Mesothelial cell of epicardium (in vitro differentiated cells): ENCODE data around the gene IGF1R. TPM values are rescaled to one million over a fixed set of nuclear protein-coding genes. Genes with fewer than 3 reads are reported as not detected.

Source experiments
- DNase-seq, 2 experiments: peaks; one replicate each; pipeline ENCODE4 v3.0.0; 2021; ENCODE audit warnings: low spot score in 2 of 2; ENCODE audit not compliant: unreplicated experiment in 2 of 2
- H3K27ac Mint-ChIP-seq: 2 replicates; pipeline ENCODE4 v1.8.0; 2021; ENCODE audit warnings: mixed read lengths
- H3K27me3 Mint-ChIP-seq: 2 replicates; pipeline ENCODE4 v1.8.0; 2021; ENCODE audit warnings: low read depth, mixed read lengths
- H3K36me3 Mint-ChIP-seq: 2 replicates; pipeline ENCODE4 v1.8.0; 2021; ENCODE audit warnings: mixed read lengths
- H3K4me1 Mint-ChIP-seq: 2 replicates; pipeline ENCODE4 v1.8.0; 2021; ENCODE audit warnings: mixed read lengths
- H3K4me3 Mint-ChIP-seq: 2 replicates; pipeline ENCODE4 v1.8.0; 2021; ENCODE audit warnings: mild to moderate bottlenecking, moderate library complexity, mixed read lengths
- H3K9me3 Mint-ChIP-seq: 2 replicates; pipeline ENCODE4 v1.8.0; 2021; ENCODE audit warnings: mixed read lengths
- microRNA-seq: library from miRNA; unstranded; fragments of <30 nt; microRNA quantifications from one replicate; pipeline ENCODE4 v1.2.0, GENCODE V29; 2021; ENCODE audit warnings: inconsistent platforms, mixed read lengths
- total RNA-seq: library from RNA; stranded (reverse); gene quantifications from 3 replicates; pipeline ENCODE4 v1.2.1, GENCODE V29; 2021
- TF ChIP-seq, protein P1 (sequence below): fragments of 200-600 bp; sonication (generic); IDR thresholded peaks from one replicate; pipeline ENCODE4 v1.5.0; 2021; ENCODE audit warnings: antibody characterized with exemption; ENCODE audit not compliant: unreplicated experiment

IGF1R gene
- total RNA-seq, 1 donor from 2014 or later = 113 TPM

DNA sequence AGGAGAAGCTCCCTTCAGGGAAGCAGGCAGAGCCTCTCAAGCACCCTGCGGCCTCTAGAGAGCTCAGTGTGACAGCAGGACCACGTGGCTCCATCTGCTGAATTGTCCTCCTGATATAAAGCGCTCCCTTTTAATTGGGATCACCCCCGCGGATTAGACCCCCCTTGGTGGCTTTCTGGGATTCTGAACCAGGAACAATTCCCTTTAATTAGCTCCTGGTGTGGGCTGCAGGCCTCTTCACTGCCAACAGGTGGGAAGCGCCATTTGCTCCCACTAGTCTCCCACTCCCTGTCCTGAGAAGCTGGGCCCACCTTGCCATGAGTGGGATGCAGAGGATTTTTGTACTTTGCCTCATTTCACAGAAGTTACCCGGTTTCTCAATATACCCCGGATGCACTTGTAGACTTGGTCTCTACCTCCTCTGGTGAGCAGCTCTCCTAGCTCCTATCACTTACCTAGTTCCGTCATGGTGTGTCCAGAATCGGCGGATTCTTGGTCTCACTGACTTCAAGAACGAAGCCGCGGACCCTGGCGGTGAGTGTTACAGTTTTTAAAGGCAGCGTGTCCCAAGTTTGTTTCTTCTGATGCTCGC is 358.7 kb downstream of the IGF1R start:
- peaks cover 4% of the 10 kb centered on the region for H3K27me3 Mint-ChIP-seq
- no peaks in the 10 kb centered on the region for H3K9me3 Mint-ChIP-seq
- H3K27ac Mint-ChIP-seq = no peak overlapping the region
- peaks cover 28% of the 10 kb centered on the region for H3K4me1 Mint-ChIP-seq
- no peak overlapping the region for H3K4me3 Mint-ChIP-seq
- no peak for DNase-seq
- H3K36me3 Mint-ChIP-seq = no peaks in the 10 kb centered on the region
- TF ChIP-seq, protein P1, sequence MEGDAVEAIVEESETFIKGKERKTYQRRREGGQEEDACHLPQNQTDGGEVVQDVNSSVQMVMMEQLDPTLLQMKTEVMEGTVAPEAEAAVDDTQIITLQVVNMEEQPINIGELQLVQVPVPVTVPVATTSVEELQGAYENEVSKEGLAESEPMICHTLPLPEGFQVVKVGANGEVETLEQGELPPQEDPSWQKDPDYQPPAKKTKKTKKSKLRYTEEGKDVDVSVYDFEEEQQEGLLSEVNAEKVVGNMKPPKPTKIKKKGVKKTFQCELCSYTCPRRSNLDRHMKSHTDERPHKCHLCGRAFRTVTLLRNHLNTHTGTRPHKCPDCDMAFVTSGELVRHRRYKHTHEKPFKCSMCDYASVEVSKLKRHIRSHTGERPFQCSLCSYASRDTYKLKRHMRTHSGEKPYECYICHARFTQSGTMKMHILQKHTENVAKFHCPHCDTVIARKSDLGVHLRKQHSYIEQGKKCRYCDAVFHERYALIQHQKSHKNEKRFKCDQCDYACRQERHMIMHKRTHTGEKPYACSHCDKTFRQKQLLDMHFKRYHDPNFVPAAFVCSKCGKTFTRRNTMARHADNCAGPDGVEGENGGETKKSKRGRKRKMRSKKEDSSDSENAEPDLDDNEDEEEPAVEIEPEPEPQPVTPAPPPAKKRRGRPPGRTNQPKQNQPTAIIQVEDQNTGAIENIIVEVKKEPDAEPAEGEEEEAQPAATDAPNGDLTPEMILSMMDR = no peak

DNA sequence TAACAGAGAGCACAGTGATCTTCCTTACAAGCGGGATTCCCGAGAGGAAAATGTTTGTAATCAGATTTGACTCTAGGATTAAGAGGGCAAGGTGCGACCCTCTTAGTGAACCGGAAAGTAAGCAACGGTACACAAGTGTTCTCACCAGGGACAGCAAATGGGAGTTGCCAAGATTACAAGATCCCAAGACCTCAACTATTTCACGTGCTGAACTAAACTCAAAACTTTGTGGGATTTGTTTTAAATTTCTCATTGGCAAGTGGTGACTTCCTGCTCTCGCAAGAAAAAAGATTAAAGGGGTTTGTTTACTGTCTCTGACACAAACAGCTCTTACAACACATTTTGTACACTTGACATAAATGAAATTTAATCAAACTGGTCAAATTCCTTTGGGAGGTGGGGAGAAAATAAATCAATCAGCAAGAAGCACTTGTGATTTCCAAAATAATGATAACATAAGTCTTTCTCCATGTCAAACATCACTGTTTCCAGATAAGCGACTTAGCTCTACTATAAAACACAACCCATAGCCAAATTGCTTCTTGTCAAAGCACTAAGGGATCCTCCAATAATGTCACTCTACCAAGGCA is 361.5 kb downstream of the IGF1R start:
- peak overlapping the region; percentile 5 for H3K27ac Mint-ChIP-seq
- H3K4me3 Mint-ChIP-seq = no peak overlapping the region
- no peaks in the 10 kb centered on the region for H3K36me3 Mint-ChIP-seq
- peaks cover 26% of the 10 kb centered on the region for H3K4me1 Mint-ChIP-seq
- no peaks in the 10 kb centered on the region for H3K9me3 Mint-ChIP-seq
- TF ChIP-seq, protein P1 = no peak
- H3K27me3 Mint-ChIP-seq = peaks cover 7% of the 10 kb centered on the region
- no peak for DNase-seq

DNA sequence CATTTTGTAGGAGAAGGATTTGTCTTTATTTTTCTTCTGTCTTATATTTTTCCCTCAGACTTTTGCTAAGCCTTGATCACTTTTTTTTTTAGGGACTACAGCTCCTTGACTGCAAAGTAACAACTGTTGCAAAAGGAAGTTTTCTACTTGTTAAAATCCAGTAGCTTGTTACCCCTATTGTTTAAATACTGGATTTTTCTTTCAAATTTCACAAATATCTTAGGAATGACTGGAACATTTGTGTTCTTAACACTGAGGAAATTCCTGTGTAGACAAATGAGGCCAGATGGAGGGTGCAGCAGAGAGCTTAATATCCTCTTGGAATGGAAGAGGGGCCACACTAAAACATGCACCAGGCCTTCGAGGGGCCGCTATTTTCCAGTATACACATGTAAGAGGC is 362.4 kb downstream of the IGF1R start:
- Mint-ChIP-seq H3K27ac (peak overlapping the region; percentile 75), H3K27me3 (peaks cover 9% of the 10 kb centered on the region)
- DNase-seq = no peak

More for the DNA sequence above, 362.4 kb downstream of the IGF1R start:
- H3K4me3 Mint-ChIP-seq = no peak overlapping the region
- no peaks in the 10 kb centered on the region for H3K36me3 Mint-ChIP-seq
- H3K4me1 Mint-ChIP-seq = peaks cover 25% of the 10 kb centered on the region
- H3K9me3 Mint-ChIP-seq = no peaks in the 10 kb centered on the region
- TF ChIP-seq, protein P1 = no peak

Small RNAs within 50 kb of the gene (microRNA-seq; reads per million reads assigned to microRNA genes)
- not detected for gene MIR4714
